Thoracic aorta endothelial cell (primary cell): ENCODE results near the gene TAAR8. TPM values are rescaled to one million over a fixed set of nuclear protein-coding genes. Genes with fewer than 3 reads are reported as not detected.

Experiments used
- small RNA-seq: library from RNA; depleted of rRNA; stranded (forward); fragments of <200 nt; gene quantifications from one replicate; pipeline ENCODE3, GENCODE V24; 2012
- total RNA-seq: library from RNA; depleted of rRNA; stranded (reverse); fragments of >200 nt; gene quantifications from 2 replicates; pipeline ENCODE4 v1.2.3, GENCODE V29; 2012

TAAR8 gene, protein sequence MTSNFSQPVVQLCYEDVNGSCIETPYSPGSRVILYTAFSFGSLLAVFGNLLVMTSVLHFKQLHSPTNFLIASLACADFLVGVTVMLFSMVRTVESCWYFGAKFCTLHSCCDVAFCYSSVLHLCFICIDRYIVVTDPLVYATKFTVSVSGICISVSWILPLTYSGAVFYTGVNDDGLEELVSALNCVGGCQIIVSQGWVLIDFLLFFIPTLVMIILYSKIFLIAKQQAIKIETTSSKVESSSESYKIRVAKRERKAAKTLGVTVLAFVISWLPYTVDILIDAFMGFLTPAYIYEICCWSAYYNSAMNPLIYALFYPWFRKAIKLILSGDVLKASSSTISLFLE
- total RNA-seq = not detected in 2 replicates

DNA sequence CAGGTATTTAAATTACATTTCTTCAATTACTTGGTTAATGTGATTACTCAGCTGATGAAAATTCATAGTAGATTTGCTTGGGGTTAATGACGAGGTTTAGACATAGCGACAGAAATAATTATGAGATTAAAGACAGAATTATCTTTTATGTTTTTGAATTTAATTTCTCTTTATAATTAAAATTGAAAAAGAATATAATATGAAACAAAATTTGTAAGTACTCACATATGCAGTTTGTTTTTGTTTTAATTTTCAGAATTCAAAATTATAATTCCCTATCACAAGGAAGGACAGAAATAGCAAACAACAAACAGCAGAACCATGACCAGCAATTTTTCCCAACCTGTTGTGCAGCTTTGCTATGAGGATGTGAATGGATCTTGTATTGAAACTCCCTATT is at the start of gene TAAR8:
TSS of gene TAAR8 (plus strand) at position 301 of the 400 bp plus-strand sequence. CDS start at position 322, 21 bp downstream.

DNA sequence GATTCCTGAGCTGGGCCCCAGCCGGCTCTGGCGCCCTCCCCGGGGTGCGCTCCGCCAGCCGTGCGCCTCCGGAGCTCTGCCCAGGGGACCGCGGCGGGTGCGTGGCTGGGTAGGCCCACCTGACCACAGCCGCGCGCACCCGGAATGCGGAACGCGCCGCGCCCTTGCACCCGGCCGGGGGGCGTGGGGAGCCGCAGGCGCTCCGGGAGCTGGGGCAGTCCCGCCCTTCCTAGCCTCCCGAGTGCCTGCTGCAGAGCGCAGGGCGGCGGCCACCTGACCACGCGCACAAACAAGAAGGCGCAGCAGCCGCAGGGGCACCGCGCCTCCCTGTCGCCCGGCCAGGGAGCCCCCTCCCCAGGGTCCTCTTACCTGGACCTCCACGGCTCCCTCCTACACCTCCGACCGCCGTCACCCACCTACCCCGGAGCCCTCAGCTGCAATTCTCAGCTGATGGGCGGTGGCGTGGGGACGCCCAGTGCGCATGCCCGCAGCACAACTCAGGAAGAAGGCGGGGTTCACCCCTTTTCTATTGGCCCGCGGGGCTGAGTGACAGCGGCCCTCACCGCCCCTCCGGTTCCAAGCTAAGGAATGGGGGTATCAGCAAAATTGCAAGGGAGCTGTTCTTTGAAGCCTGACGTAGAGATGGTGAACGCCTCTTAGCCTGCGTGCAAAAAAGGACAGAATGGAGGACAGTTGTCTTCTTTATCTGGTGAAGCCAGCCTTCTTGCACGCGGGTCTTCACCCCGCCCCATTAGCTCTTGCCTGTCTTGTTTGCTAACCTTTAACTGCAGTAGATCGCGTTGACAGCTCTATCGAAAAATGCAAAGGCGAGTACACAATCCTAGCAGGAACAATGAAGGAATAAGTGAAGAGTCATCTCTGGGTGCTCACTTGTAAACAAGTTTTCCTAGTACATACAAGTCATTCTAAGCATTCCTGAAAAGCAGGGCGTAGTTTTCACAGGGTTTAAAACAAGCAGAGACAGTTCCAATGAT is 39.5 kb upstream of the TAAR8 start, which contains the start of gene STX7:
TSS of gene STX7 (minus strand) at position 479 of the 995 bp plus-strand sequence. CDS start 9,586 bp downstream, outside the sequence.

DNA sequence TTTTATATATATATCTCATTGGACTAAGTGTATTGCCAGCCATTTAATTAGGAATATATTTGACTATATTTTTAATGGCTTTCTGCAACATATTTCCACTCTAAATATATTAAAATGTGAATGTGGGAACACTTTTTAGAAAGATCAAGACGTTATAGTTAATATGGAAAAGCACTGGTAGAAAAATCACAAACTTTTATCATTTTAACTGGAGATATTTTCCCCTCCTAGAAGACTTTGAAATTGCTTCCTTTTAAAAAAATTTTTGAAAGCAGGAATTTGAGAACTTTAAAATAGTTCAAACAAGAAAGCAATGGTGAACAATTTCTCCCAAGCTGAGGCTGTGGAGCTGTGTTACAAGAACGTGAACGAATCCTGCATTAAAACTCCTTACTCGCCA is 14.5 kb upstream of the TAAR8 start, which contains the start of gene TAAR9:
TSS of gene TAAR9 (plus strand) at position 301 of the 400 bp plus-strand sequence. CDS start at position 314, 13 bp downstream.

DNA sequence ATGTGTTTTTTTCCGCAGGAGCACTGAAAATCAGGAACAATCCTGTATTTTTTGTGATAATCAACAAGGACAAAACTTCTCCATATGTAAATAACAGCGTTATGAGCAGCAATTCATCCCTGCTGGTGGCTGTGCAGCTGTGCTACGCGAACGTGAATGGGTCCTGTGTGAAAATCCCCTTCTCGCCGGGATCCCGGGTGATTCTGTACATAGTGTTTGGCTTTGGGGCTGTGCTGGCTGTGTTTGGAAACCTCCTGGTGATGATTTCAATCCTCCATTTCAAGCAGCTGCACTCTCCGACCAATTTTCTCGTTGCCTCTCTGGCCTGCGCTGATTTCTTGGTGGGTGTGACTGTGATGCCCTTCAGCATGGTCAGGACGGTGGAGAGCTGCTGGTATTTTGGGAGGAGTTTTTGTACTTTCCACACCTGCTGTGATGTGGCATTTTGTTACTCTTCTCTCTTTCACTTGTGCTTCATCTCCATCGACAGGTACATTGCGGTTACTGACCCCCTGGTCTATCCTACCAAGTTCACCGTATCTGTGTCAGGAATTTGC is 17.8 kb downstream of the TAAR8 start, which contains the start of gene TAAR6:
TSS of gene TAAR6 (plus strand) at position 102 of the 557 bp plus-strand sequence. CDS start at position 102, 0 bp downstream.

DNA sequence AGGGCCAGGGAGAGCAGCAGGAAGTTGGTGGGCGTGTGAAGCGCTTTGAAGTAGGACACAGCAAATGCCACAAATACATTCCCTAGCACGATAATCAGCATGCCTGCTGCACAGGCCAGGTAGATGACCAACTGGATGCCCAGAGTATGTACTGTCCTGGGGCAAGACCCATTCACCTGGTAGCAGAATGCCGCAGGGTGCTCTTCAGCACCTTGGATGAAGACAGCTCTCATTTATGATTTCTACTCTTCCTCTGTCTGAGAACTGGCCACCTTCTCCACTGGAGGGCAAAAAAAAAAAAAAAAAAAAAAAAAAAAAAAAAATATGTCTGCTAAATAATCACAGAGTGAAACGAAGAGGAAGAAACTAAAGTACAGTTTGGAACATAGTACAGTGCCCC is 37.0 kb downstream of the TAAR8 start, which contains the start of gene TAAR5:
TSS of gene TAAR5 (minus strand) at position 288 of the 400 bp plus-strand sequence. CDS start at position 233, 55 bp downstream.

Small RNA genes lying within 50 kb of the gene (small RNA-seq; reads per million reads assigned to genes)
- not detected for gene TAAR7P

Other genes with a start within 250 kb of the TAAR8 start
- gene MOXD1, start 151.2 kb upstream of the TAAR8 start, total RNA-seq = under 0.01 and 0.07 TPM in 2 replicates
- gene STX7, start 39.6 kb upstream of the TAAR8 start, total RNA-seq = 30.1 and 38.6 TPM in 2 replicates
- gene TAAR9, start 14.4 kb upstream of the TAAR8 start, total RNA-seq = not detected in 2 replicates
- not detected in 2 replicates for gene TAAR6, start 17.6 kb downstream of the TAAR8 start, total RNA-seq
- gene TAAR5, start 37.1 kb downstream of the TAAR8 start, total RNA-seq = not detected in 2 replicates
- not detected in 2 replicates for gene TAAR2, start 71.6 kb downstream of the TAAR8 start, total RNA-seq
- gene TAAR1, start 106.5 kb downstream of the TAAR8 start, total RNA-seq = not detected in 2 replicates
- gene VNN1, start 161.4 kb downstream of the TAAR8 start, total RNA-seq = 0.07 TPM in 1 of 2 replicates, not detected in the other
- not detected in 2 replicates for gene VNN2, start 205.2 kb downstream of the TAAR8 start, total RNA-seq
- 13.1 and 13.4 TPM in 2 replicates for gene SLC18B1, start 246.0 kb downstream of the TAAR8 start, total RNA-seq